ENCODE measurements around the gene NSD1.
"Not testable (repeated sequence)": the region's sequence is repeated elsewhere in the genome, so short reads cannot be mapped to it uniquely, and the experiment has no call there.

NSD1 gene

DNA sequence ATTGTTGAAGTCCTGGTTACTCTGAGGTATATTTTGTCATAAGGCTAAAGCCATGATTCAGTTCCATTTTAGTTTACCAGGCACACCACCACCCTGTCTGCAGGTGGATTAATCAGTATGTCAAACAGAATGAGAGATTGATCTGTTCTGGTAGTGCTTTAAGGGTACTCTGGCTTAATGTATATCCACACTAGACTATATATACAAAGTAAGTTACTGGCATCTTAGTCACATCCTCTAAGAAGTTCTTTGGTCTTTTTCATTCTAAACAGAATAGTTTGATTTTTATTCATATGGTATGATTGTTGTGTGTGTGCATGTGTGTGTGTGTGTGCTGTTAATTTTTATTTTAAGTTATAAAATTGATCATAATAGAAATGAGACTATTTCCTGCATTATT is 108.2 kb downstream of the NSD1 start:
- DNase-seq: no peak

DNA sequence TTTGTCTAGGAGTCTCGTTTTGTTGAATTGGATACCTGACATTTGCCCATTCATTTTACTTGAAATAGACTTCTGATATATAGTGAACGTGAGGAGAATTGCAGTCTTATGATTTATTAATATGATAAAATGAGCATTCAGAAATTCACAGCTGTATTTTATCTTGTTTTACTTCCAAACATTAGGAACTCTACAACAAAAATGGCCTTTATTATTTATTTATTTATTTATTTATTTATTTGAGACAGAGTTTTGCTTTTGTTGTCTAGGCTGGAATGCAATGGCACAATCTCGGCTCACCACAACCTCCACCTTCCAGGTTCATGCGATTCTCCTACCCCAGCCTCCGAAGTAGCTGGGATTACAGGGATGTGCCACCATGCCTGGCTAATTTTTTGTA is 108.7 kb downstream of the NSD1 start:
- DNase-seq: no peak

DNA sequence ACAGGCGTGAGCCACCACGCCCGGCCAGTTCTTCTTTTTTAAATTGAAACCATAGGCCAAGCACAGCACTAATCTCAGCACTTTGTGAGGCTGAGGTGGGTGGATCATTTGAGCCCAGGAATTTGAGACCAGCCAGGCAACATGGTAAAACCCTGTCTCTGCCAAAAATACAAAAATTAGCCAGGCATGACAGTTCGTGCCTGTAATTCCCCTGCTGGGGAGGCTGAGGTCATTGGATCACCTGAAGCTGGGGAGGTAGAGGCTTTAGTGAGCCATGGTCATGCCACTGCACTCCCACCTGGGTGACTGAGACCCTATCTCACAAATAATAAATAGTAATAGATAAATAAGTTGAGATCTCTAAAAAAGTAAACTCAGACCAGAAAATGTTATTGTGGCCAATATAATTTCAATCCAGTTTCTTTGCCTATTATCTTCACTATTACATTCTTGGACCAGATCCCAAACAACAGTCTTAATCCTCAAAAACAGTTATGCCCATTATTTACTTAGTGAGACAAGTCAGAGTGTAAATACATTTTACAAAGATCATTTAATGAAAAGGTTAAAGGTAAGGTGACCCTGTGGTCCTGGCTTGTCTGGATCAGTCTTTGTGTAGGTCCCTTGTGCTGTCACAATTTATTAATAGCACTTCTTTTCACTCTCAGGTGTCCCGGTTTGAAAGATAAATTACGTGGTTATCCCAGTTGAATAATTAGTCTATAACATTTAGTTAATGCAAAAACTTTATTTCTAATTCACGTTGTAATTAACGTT is 116.4 kb downstream of the NSD1 start:
- no peak for DNase-seq

DNA sequence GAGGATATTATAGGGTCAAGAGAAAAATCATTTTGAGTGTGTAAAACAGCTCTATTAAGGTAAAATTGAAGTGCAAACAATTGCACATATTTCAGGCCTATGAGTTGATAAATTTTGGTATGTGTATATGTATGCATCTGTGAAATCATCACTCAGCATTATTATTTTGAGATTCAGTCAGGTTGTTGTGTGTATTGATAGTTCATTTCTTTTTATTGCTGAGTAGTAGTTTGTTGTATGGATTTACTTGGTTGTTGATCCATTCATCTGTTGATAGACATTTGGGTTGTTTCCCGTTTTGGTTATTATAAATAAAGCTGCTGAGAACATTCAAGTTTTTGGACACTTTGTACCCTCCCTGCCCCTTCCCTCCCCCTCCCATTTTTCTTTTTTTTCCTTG is 119.7 kb downstream of the NSD1 start:
- DNase-seq: no peak

DNA sequence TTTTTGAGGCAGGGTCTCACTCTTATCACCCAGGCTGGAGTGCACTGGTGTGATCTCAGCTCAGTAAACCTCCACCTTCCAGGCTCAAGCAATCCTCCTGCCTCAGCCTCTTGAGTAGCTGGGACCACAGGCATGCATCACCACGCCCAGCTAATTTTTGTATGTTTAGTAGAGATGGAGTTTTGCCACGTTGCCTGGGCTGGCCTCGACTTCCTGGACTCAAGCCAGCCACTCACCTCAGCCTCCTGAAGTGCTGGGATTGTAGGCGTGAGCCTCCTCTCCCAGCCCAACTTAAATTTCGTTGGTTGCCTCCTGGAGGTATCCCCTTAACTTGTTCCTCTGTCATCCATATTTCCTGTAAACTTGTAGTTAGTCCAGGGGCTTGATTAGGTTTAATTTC is 122.7 kb downstream of the NSD1 start:
- DNase-seq: no peak

DNA sequence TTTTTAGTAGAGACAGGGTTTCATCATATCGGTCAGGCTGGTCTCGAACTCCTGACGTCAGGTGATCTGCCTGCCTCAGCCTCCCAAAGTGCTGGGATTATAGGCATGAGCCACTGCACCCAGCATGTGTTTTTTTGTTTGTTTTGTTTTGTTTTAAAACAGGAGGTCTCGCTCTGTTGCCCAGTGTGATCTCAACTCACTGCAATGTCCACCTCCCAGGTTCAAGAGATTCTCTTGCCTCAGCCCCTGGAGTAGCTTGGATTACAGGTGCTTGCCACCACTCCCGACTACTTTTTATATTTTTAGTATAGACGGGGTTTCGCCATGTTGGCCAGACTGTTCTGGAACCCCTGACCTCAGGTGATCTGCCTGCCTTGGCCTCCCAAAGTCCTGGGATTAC is 125.1 kb downstream of the NSD1 start:
- not testable (repeated sequence) for DNase-seq

DNA sequence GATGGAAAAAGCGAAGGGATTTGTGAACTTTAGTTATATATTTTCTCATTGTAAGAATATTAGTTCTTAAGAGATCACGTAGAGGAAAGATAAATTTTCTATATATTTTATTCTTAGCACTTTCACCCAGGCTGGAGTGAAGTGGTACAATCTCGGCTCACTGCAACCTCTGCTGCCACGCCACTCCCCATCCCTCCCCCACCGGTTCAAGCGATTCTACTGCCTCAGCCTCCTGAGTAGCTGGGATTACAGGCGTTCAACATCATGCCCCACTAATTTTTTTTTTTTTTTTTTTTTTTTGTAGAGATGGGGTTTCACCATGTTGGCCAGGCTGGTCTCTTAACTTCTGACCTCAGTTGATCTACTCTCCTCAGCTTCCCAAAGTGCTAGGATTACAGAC is 127.4 kb downstream of the NSD1 start:
- DNase-seq: no peak

DNA sequence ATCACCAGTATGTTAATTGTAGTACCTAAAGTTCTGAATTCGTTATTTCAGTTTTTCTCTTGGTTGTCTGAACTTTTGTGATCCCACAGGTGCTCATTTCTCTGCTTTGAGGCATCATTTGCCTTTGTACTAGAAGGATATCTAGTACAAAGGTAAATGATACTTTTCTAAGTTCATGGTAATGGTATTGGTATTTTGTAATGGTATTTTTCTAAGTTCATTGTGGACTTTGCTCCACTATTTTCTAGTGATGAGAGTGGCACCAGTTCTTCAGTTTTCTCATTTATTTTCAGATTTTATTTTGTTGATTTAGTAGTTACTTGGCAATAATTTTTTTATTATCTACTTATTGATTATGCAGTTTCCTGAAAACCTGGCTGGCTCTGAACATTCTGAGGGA is 127.9 kb downstream of the NSD1 start:
- no peak for DNase-seq

DNA sequence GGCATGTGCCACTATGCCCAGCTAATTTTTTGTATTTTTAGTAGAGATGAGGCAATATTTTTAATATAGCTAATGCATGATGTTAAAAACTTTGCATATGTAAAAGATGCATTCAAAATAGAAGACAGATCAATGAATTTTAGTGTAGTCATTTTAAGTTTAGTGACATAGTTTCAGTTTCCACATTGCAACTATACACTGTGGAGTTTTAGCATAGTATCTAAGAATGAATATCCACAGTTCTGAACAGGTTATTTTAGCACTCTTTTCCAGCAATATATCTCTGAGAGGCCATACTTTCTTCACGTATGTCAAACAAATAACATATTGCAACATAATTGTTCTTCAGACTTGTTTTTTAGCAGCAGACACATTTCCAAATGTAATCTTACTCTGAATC is 130.6 kb downstream of the NSD1 start:
- DNase-seq: no peak

DNA sequence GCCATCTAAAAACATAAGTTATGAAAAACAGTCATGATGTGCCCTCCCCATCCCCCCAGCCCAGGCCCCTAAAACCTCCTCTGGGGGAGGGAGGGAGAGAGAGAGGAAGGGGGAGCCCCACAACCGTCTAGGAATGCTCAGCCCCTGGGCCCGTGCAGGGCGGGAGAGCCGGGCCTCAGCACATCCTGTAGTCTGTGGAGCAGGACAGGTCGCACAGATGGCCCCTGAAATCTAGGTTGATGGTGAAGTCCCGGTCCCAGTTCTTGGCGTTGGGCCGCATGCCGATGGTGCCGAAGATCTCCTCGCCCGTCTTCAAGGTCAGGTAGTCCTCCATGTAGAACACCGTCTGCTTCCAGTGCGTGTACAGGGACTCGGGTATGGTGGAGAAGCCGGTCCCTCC is 131.8 kb downstream of the NSD1 start:
- no peak for DNase-seq

DNA sequence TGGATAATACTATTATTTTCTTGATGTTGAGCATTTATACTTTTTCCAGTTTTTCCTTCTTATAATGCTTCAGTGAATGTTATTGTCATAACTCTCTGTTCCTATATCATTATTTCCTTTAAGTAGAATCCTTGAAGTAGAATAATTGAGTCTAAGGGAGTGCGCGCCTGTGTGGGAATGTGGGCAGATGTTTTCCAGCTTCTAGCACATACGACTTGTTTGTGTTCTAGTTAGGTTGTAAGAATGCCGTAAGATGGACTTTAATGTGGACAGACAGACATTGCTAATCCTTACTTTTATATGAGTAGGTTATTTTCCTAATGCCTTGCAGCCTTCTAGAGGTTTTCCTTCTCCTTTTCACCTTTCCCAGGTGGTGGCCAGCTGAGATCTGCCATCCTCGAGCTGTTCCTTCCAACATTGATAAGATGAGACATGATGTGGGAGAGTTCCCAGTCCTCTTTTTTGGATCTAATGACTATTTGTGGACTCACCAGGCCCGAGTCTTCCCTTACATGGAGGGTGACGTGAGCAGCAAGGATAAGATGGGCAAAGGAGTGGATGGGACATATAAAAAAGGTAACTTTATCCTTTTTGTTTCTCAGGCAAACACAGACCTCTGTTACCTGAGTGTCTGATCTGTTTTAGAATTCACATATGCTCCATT is 135.8 kb downstream of the NSD1 start:
- no peak for DNase-seq

DNA sequence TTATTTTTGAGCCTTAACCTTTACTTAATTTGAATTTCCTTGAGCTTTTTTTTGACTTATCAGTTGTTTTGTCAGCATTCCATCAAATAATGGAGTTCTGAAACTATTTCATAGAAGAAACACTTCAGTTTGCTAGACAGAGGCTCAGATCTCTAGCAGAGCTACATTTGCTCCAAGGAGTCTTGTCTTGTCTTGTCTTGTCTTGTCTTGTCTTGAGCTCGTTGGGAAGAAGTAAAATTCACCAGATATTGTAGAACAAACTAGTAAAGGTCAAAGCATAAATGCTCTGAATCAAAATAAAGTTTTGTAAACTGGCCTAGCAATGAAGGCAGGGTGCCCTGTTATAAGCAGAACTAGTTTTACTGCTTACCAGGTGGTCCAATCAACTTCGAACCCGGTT is 136.4 kb downstream of the NSD1 start:
- no peak for DNase-seq

DNA sequence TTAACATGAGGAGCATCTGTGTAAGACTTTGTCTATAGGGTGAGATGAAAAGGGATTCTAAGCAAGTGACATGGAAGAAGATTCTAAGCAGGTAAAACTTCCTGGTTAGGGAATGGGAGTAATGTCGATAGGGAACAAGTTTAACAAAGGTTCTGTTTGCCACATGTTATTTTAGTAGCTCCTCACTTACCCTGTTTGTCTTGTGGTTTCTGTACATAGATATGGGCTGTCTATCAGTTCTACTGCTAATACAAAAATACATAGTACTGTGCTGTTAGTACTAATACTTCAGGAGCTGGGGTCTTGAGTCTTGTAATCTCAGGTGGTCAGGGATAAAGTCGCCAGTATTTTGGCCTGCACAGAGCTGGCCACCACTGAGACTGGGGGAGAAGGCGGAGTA is 137.1 kb downstream of the NSD1 start:
- DNase-seq: no peak

DNA sequence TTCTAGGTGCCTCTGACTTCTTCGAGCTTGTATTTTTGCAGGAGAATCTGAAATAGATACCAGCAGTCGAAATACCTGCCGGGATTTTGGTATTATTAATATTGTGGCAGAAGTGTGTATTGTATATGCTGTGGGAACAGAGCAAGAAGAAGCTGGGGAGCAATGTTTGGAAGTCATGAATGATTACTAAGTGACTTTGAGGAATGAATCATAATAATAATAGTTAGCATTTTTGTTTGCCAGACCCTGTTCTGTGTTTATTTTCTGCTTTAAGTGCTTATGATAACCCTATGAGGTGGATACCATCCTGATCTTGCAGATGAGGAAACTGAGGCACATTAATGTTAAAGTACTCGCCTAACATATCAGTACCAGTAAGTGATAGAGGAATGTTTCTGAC is 137.5 kb downstream of the NSD1 start:
- DNase-seq: no peak

DNA sequence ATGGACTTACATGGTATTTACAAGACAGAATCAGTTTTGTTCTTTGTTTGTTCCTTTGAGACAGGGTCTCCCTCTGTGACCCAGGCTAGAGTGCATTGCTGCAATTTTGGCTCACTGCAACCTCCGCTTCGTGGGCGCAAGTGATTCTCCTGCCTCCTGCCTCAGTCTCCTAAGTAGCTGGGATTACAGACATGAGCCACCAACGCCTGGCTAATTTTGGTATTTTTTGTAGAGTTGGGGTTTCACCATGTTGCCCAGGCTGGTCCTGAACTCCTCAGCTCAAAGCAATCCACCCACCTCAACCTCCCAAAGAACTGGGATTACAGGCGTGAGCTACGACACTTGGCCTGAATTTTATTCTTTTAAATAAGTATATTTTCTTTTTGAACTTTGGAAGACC is 142.3 kb downstream of the NSD1 start:
- DNase-seq: no peak

DNA sequence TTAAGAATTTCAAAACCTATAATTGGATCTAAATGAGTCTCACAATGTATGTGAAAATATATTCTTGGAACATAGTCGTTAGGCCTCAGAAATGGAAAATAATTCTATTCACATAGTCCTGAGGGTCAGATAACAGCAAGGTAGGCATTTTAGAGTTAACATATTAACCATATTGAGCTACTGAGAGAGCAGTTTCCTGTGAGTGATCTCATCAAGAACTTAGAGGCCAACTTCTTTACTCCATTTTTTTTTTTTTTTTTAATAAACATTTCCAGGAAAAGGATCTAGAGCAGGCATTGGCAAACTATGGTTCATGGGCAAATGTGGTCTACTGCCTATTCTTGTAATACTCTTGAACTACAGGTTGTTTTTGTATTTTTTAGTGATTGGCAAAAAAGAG is 143.3 kb downstream of the NSD1 start:
- DNase-seq: no peak

DNA sequence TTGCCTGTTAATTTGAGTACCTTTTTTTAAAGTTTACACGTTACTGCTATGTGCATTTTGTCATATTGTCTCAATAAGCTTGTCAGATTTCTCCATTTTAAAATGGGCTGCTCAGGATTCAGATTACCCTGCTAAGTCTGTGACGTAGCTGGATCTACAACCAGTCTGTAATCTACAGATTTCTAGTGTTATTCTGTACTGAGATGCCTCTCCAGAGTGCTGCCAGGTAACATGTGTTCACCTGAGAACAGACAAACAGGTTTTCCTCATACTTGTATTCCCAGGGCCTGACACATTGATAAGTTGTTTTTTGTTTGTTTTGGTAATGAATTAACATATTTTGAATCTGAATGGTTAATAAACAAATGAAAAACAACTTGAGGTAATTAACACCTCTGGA is 154.6 kb downstream of the NSD1 start:
- no peak for DNase-seq

DNA sequence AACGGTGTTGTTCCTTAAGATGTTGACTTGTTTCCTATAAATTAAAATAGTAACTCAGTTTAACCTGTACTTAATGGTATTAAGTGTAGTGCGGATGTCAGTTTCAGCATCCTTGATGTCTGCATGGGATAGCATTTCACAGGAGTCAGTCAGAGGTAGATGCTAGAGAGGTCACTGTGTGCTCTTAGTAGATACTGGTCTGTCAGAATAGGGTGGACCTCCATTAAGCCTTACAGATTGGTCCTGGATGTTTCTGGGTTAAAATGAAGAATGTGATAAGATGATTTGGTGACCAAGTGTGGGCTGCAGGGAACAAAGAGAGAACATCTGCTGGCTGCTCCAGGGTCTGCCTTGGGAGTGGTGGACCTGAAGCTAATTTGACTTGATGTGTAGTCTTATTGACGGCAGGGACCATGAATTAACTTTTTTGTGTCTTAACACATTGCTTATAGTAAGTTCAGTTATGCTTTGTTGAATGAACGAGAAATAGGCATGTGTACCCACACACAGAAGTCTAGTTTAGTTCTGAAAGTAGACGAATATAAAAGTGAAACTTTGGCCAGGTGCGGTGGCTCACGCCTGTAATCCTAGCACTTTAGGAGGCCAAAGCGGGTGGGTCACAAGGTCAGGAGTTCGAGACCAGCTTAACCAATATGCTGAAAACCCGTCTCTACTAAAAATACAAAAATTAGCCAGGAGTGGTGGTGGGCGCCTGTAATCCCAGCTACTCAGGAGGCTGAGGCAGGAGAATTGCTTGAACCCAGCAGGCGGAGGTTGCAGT is 157.4 kb downstream of the NSD1 start:
- no peak for DNase-seq

DNA sequence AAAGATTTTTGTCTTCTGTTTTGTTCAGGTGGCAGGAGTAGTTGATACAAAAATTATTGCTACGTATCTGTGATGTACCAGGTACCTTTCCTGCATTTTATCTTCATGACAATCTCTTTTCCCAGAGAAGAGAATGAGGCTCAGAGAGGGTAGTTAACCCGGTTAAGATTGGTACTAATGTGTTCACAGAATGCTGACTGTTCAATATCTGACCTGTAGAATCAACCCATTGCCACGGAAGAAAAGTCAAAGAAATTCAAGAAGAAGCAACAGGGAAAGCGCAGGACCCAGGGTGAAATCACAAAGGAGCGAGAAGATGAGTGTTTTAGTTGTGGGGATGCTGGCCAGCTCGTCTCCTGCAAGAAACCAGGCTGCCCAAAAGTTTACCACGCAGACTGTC is 158.2 kb downstream of the NSD1 start:
- no peak for DNase-seq

DNA sequence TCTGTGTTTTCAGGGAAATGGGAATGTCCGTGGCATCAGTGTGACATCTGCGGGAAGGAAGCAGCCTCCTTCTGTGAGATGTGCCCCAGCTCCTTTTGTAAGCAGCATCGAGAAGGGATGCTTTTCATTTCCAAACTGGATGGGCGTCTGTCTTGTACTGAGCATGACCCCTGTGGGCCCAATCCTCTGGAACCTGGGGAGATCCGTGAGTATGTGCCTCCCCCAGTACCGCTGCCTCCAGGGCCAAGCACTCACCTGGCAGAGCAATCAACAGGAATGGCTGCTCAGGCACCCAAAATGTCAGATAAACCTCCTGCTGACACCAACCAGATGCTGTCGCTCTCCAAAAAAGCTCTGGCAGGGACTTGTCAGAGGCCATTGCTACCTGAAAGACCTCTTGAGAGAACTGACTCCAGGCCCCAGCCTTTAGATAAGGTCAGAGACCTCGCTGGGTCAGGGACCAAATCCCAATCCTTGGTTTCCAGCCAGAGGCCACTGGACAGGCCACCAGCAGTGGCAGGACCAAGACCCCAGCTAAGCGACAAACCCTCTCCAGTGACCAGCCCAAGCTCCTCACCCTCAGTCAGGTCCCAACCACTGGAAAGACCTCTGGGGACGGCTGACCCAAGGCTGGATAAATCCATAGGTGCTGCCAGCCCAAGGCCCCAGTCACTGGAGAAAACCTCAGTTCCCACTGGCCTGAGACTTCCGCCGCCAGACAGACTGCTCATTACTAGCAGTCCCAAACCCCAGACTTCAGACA is 160.4 kb downstream of the NSD1 start:
- DNase-seq: no peak

DNA sequence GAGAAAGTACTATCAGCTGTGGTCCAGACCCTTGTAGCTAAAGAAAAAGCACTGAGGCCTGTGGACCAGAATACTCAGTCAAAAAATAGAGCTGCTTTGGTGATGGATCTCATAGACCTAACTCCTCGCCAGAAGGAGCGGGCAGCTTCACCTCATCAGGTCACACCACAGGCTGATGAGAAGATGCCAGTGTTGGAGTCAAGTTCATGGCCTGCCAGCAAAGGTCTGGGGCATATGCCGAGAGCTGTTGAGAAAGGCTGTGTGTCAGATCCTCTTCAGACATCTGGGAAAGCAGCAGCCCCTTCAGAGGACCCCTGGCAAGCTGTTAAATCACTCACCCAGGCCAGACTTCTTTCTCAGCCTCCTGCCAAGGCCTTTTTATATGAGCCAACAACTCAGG is 161.1 kb downstream of the NSD1 start:
- no peak for DNase-seq

DNA sequence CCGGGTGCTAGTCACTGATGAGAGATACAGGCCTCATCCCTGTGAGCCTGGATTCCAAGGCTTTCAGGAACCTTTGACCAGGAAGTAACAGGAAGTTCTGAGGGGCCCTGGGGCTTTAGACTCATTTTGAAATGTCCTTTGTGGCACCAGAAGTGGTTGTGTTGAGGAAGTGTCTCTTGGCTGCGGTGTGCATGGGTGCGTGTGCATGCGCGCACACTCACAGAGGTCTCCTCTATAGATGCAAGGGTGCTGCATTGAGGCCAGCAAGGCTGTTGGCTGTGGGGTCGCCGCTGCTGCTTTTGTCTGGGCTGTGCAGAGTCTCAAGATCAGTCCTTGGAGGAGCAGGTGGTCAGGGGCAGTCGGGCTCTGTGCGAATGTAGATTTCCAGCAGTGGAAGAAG is 162.4 kb downstream of the NSD1 start:
- DNase-seq: no peak

DNA sequence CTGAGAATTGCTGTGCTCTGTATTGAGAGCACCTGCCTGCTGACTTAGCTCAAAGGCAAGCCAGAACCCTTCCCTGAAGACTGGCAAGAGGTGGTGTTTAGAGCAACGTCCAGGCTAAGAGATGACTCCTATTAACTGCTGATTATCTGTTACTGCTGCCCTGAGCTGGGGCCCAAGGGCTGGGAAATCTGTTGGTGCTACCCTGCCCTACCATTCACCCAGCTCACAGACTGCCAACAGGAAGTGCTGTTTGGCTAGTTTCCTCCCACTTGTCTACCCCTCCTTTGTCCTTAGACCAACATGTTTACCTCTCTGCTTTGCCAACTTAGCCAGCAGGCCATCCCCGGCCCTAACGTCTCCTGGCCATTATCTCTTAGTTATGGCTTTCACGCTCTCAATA is 163.0 kb downstream of the NSD1 start:
- no peak for DNase-seq

All from stimulated activated naive CD4-positive, alpha-beta T cell treated with Interleukin-2 at 50 U/mL for 16 hours (primary cell).